Mesenchymal stem cell (in vitro differentiated cells and primary cell): ENCODE measurements around the gene SNTG2.

Experiments
- DNase-seq: peaks from one replicate; pipeline ENCODE4 v3.0.0-alpha.2; 2013
- H2AFZ ChIP-seq: one replicate; pipeline ENCODE4 v1.6.1; 2013; ENCODE audit warnings: low read depth, mild to moderate bottlenecking, control low read depth, inconsistent platforms, low read length, moderate library complexity
- H2AK5ac ChIP-seq: 2 replicates; pipeline ENCODE4 v1.6.1; 2013; ENCODE audit warnings: low read length, moderate library complexity, mild to moderate bottlenecking, inconsistent platforms; ENCODE audit not compliant: severe bottlenecking
- H2BK120ac ChIP-seq: one replicate; pipeline ENCODE4 v1.6.1; 2013; ENCODE audit warnings: low read depth, mild to moderate bottlenecking, inconsistent platforms, low read length, moderate library complexity
- H2BK12ac ChIP-seq, 2 experiments: one replicate each; pipeline ENCODE4 v1.6.1; 2013; ENCODE audit warnings: inconsistent platforms in 2 of 2, low read length in 2 of 2, mild to moderate bottlenecking in 2 of 2, moderate library complexity in 2 of 2, control low read depth in 1 of 2
- H2BK15ac ChIP-seq: one replicate; pipeline ENCODE4 v1.6.1; 2013; ENCODE audit warnings: mild to moderate bottlenecking, low read depth, inconsistent platforms; ENCODE audit not compliant: poor library complexity, severe bottlenecking
- H2BK5ac ChIP-seq: 2 replicates; pipeline ENCODE4 v1.6.1; 2013; ENCODE audit warnings: low read depth, mild to moderate bottlenecking, low read length, control low read depth, inconsistent platforms; ENCODE audit not compliant: poor library complexity, severe bottlenecking
- H3K14ac ChIP-seq, 2 experiments: one replicate each; pipeline ENCODE4 v1.6.1; 2013; ENCODE audit warnings: inconsistent platforms in 2 of 2, low read length in 2 of 2, control low read depth in 1 of 2, mild to moderate bottlenecking in 1 of 2, moderate library complexity in 1 of 2
- H3K18ac ChIP-seq, 2 experiments: one replicate each; pipeline ENCODE4 v1.6.1; 2013; ENCODE audit warnings: inconsistent platforms in 2 of 2, low read length in 2 of 2, control low read depth in 1 of 2, low read depth in 1 of 2, mild to moderate bottlenecking in 1 of 2
- H3K23ac ChIP-seq, 2 experiments: one replicate each; pipeline ENCODE4 v1.6.1; 2013; ENCODE audit warnings: inconsistent platforms in 2 of 2, low read length in 2 of 2, mild to moderate bottlenecking in 2 of 2, moderate library complexity in 2 of 2, control low read depth in 1 of 2
- H3K27ac ChIP-seq: 2 replicates; pipeline ENCODE4 v1.5.1; 2013; ENCODE audit warnings: mild to moderate bottlenecking, moderate library complexity, low read length, control low read depth, inconsistent platforms; ENCODE audit not compliant: poor library complexity, severe bottlenecking
- H3K27me3 ChIP-seq, 2 experiments: 2 replicates each; pipeline versions ENCODE4 v1.6.1 to v1.7.0; 2013; ENCODE audit warnings: low read length in 2 of 2, mild to moderate bottlenecking in 2 of 2, moderate library complexity in 2 of 2, control low read depth in 1 of 2, inconsistent platforms in 1 of 2; ENCODE audit not compliant: control insufficient read depth in 1 of 2, insufficient read depth in 1 of 2
- H3K36me3 ChIP-seq, 2 experiments: 2 replicates each; pipeline versions ENCODE4 v1.6.1 to v1.7.0; 2013; ENCODE audit warnings: low read length in 2 of 2, control low read depth in 1 of 2, inconsistent platforms in 1 of 2, low read depth in 1 of 2, mild to moderate bottlenecking in 1 of 2; ENCODE audit not compliant: insufficient read depth in 2 of 2, control insufficient read depth in 1 of 2
- H3K4ac ChIP-seq, 2 experiments: one replicate each; pipeline ENCODE4 v1.6.1; 2013; ENCODE audit warnings: inconsistent platforms in 2 of 2, low read length in 2 of 2, mild to moderate bottlenecking in 2 of 2, moderate library complexity in 2 of 2, control low read depth in 1 of 2, low read depth in 1 of 2
- H3K4me1 ChIP-seq: 2 replicates; pipeline ENCODE4 v1.6.1; 2013; ENCODE audit warnings: low read depth, low read length, control low read depth; ENCODE audit not compliant: control insufficient read depth, insufficient read depth
- H3K4me2 ChIP-seq: 2 replicates; pipeline ENCODE4 v1.6.1; 2013; ENCODE audit warnings: low read length, mild to moderate bottlenecking, inconsistent platforms; ENCODE audit not compliant: poor library complexity, severe bottlenecking
- H3K4me3 ChIP-seq, 2 experiments: 2 replicates each; pipeline versions ENCODE4 v1.5.1 to v1.7.0; 2013; ENCODE audit warnings: low read length in 2 of 2, mild to moderate bottlenecking in 2 of 2, control low read depth in 1 of 2, low read depth in 1 of 2; ENCODE audit not compliant: insufficient read depth in 1 of 2
- H3K79me1 ChIP-seq: replicated peaks from 2 replicates; pipeline ENCODE4 v1.6.1; 2013; ENCODE audit warnings: mild to moderate bottlenecking, control low read depth, low read length, inconsistent platforms; ENCODE audit not compliant: poor library complexity, severe bottlenecking
- H3K9ac ChIP-seq: 2 replicates; pipeline ENCODE4 v1.7.0; 2013; ENCODE audit warnings: mild to moderate bottlenecking, low read length, moderate library complexity
- H3K9me3 ChIP-seq: 2 replicates; pipeline ENCODE4 v1.7.0; 2013; ENCODE audit warnings: mild to moderate bottlenecking, low read length; ENCODE audit not compliant: control insufficient read depth
- H4K8ac ChIP-seq: one replicate; pipeline ENCODE4 v1.6.1; 2013; ENCODE audit warnings: inconsistent platforms, mild to moderate bottlenecking, low read length, moderate library complexity
- H4K91ac ChIP-seq: one replicate; pipeline ENCODE4 v1.6.1; 2013; ENCODE audit warnings: mild to moderate bottlenecking, low read length, inconsistent platforms
- WGBS: methylation state at CpG from one replicate; pipeline ENCODE4 v1.1.7; 2013; ENCODE audit warnings: mixed read lengths; 5-methylcytosine and 5-hydroxymethylcytosine counted together

The SNTG2 gene

DNA sequence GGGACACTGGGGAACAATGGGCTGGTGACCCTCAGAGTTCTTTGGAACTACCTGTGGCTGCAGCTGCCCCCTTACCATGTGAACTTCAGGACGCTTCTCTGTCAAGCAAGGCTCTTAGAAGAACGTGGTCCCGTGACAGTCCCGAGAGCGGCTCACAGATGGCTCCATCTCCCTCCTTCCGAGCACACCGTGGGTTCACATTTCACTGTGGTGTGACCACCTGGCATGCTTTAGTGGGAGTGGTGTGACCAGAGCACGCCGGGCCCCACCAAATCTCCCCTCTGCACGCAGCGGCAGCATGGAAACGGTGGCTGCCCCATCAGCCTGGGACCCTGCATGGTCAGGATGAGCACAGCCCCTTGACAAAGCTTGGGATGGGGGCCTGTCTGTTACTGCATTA, 452.9 kb downstream of the SNTG2 start:
- Histone ChIP-seq H3K27me3 (no peaks in the 10 kb centered on the region), H2AFZ (no peak overlapping the region), H2BK12ac (no peak overlapping the region), H3K27ac (no peak overlapping the region), H3K36me3 (no peaks in the 10 kb centered on the region), H3K4ac (no peak overlapping the region), H4K8ac (no peak overlapping the region), H3K9ac (no peak overlapping the region), H3K14ac (no peak overlapping the region), H2AK5ac (no peak overlapping the region), H3K23ac (no peak overlapping the region), H3K79me1 (no peaks in the 10 kb centered on the region), H3K18ac (no peak overlapping the region), H2BK5ac (no peak overlapping the region), H3K4me2 (no peak overlapping the region), H2BK120ac (no peak overlapping the region), H3K9me3 (no peaks in the 10 kb centered on the region), H3K4me1 (no peaks in the 10 kb centered on the region), H4K91ac (no peak overlapping the region), H3K4me3 (no peak overlapping the region), H2BK15ac (no peak overlapping the region)
- no peak for DNase-seq
- WGBS: 81% methylated on average over 12 of the region's 12 CpGs

GRCh38 chr2:1405124-1405523, 454.5 kb downstream of the SNTG2 start:
- WGBS: 61% methylated on average over 1 of the region's 1 CpG
- Histone ChIP-seq H3K14ac (no peak overlapping the region), H2BK15ac (no peak overlapping the region), H3K23ac (no peak overlapping the region), H3K9ac (no peak overlapping the region), H3K27ac (no peak overlapping the region), H3K4me3 (no peak overlapping the region), H3K27me3 (no peaks in the 10 kb centered on the region), H2AFZ (no peak overlapping the region), H3K4me1 (no peaks in the 10 kb centered on the region), H3K79me1 (no peaks in the 10 kb centered on the region), H2BK120ac (no peak overlapping the region), H3K9me3 (no peaks in the 10 kb centered on the region), H4K8ac (no peak overlapping the region), H3K18ac (no peak overlapping the region), H3K4ac (no peak overlapping the region), H4K91ac (no peak overlapping the region), H3K4me2 (no peak overlapping the region), H2BK12ac (no peak overlapping the region), H2AK5ac (no peak overlapping the region), H3K36me3 (no peaks in the 10 kb centered on the region), H2BK5ac (no peak overlapping the region)
- DNase-seq: no peak

DNA sequence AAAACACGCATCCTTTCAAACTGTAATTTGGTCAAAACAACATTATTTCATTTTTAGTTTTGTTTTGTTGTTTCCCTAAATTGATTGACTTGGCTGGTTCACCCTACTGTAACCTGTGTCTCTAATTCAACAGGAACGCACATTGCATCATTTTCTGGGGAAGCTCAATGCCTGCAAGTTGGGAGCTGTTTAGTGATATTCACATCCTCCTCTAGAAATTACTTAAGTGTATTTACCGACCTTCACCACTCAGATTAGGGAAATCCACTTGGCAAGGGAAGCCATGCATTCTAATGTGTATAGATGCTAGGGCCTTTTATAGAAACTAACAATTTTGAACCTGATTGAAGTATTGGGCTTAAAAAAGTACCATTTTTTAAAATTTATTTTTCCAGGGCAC, 455.3 kb downstream of the SNTG2 start:
- Histone ChIP-seq H3K9ac (no peak overlapping the region), H3K36me3 (no peaks in the 10 kb centered on the region), H3K4ac (no peak overlapping the region), H2BK120ac (no peak overlapping the region), H3K79me1 (no peaks in the 10 kb centered on the region), H4K8ac (no peak overlapping the region), H3K27ac (no peak overlapping the region), H3K23ac (no peak overlapping the region), H3K4me3 (no peak overlapping the region), H3K14ac (no peak overlapping the region), H4K91ac (no peak overlapping the region), H3K18ac (no peak overlapping the region), H3K4me2 (no peak overlapping the region), H3K27me3 (no peaks in the 10 kb centered on the region), H2BK12ac (no peak overlapping the region), H2AK5ac (no peak overlapping the region), H3K9me3 (no peaks in the 10 kb centered on the region), H2AFZ (no peak overlapping the region), H2BK15ac (no peak overlapping the region), H2BK5ac (no peak overlapping the region), H3K4me1 (no peaks in the 10 kb centered on the region)
- WGBS: 86% methylated on average over 1 of the region's 3 CpGs
- DNase-seq: no peak

DNA sequence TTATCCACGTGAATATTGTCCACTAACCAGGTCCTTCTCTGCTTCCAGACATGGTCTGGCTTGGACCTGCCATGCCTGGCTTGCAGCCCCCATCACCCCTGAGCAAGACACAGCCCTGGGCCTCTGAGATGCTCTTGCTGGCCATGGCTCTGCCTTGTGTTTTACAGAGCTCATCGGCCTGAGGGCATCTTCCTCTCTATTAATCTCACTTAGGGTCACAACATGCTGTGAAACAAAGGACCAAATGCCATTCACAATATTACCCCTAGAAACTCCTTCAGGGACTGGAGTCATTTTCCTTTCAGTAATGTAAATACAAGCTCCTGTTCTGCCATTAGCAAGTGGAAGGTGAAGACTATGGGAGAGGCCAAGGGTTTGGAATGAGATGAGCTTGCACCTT, 455.8 kb downstream of the SNTG2 start:
- no peak overlapping the region for H3K18ac ChIP-seq
- H3K14ac ChIP-seq: no peak overlapping the region
- no peak overlapping the region for H4K8ac ChIP-seq
- H3K4me3 ChIP-seq: no peak overlapping the region
- H3K27me3 ChIP-seq: no peaks in the 10 kb centered on the region
- no peak for DNase-seq
- no peak overlapping the region for H4K91ac ChIP-seq
- H3K9ac ChIP-seq: no peak overlapping the region
- H3K4ac ChIP-seq: no peak overlapping the region
- no peaks in the 10 kb centered on the region for H3K79me1 ChIP-seq
- no peaks in the 10 kb centered on the region for H3K36me3 ChIP-seq
- H3K27ac ChIP-seq: no peak overlapping the region
- H2BK12ac ChIP-seq: no peak overlapping the region
- H3K4me1 ChIP-seq: no peaks in the 10 kb centered on the region
- 32% methylated on average over 2 of the region's 2 CpGs for WGBS
- no peaks in the 10 kb centered on the region for H3K9me3 ChIP-seq
- H2BK15ac ChIP-seq: no peak overlapping the region
- no peak overlapping the region for H2AFZ ChIP-seq
- H3K4me2 ChIP-seq: no peak overlapping the region
- H2BK120ac ChIP-seq: no peak overlapping the region
- no peak overlapping the region for H3K23ac ChIP-seq
- H2AK5ac ChIP-seq: no peak overlapping the region
- H2BK5ac ChIP-seq: no peak overlapping the region
